Activated T-cell treated with anti-CD3 and anti-CD28 coated beads, Interleukin-2, amount 50 U/mL, for 72 hours (primary cell): ENCODE data around the gene GIGYF1. TPM values are rescaled to one million over a fixed set of nuclear protein-coding genes. Genes with fewer than 3 reads are reported as not detected.
A peak's percentile ranks its signal among the peaks of the same experiment; 100 is the strongest.
"Not testable (repeated sequence)": the region's sequence is repeated elsewhere in the genome, so short reads cannot be mapped to it uniquely, and the experiment has no call there.

Experiments used
- ATAC-seq, 2 donors: fragments of 150-1000 bp; cut with Tn5 transposase; replicated peaks in 1 of 2; 2 replicates each; pipeline ENCODE4 v1.10.0; 2021; ENCODE audit warnings: moderate library complexity in 2 of 2, mild to moderate bottlenecking in 1 of 2
- DNase-seq, 2 donors: peaks; one replicate each; pipeline ENCODE4 v3.0.0; 2021 to 2022; ENCODE audit warnings: mixed read lengths in 1 of 2
- H3K27ac Mint-ChIP-seq: one replicate; pipeline ENCODE4 v1.8.0; 2022; ENCODE audit warnings: mild to moderate bottlenecking, moderate library complexity, mixed read lengths
- H3K27me3 Mint-ChIP-seq: one replicate; pipeline ENCODE4 v1.8.0; 2022; ENCODE audit warnings: low read depth, mixed read lengths
- H3K36me3 Mint-ChIP-seq, 2 donors: one replicate each; pipeline ENCODE4 v1.8.0; 2022; ENCODE audit warnings: mixed read lengths in 2 of 2, mild to moderate bottlenecking in 1 of 2; ENCODE audit not compliant: insufficient read depth in 2 of 2
- H3K4me1 Mint-ChIP-seq: one replicate; pipeline ENCODE4 v1.8.0; 2022; ENCODE audit warnings: low read depth, mixed read lengths
- H3K4me3 Mint-ChIP-seq, 2 donors: one replicate each; pipeline ENCODE4 v1.8.0; 2022; ENCODE audit warnings: mild to moderate bottlenecking in 2 of 2, mixed read lengths in 2 of 2, moderate library complexity in 2 of 2
- H3K9me3 Mint-ChIP-seq, 2 donors: one replicate each; pipeline ENCODE4 v1.8.0; 2022; ENCODE audit warnings: mixed read lengths in 2 of 2
- total RNA-seq, 2 donors: library from RNA; stranded (reverse); gene quantifications; one replicate each; pipeline ENCODE4 v1.2.3, GENCODE V29; 2022

GIGYF1 gene
- total RNA-seq, 2 donors from 2014 or later = 51.5 to 53.2 TPM

GRCh38 chr7:100667331-100668068 is 26.6 kb downstream of the GIGYF1 start:
- no peak for ATAC-seq
- Mint-ChIP-seq H3K4me3 (no peak overlapping the region), H3K4me1 (peaks cover 2% of the 10 kb centered on the region), H3K27ac (no peak overlapping the region), H3K27me3 (no peaks in the 10 kb centered on the region), H3K9me3 (no peaks in the 10 kb centered on the region), H3K36me3 (no peaks in the 10 kb centered on the region)
- DNase-seq = no peak

GRCh38 chr7:100665168-100665726 is 28.8 kb downstream of the GIGYF1 start:
- DNase-seq = no peak
- Mint-ChIP-seq H3K4me3 (no peak overlapping the region), H3K27me3 (no peaks in the 10 kb centered on the region), H3K4me1 (no peaks in the 10 kb centered on the region), H3K27ac (no peak overlapping the region), H3K36me3 (no peaks in the 10 kb centered on the region), H3K9me3 (no peaks in the 10 kb centered on the region)
- ATAC-seq = no peak

DNA sequence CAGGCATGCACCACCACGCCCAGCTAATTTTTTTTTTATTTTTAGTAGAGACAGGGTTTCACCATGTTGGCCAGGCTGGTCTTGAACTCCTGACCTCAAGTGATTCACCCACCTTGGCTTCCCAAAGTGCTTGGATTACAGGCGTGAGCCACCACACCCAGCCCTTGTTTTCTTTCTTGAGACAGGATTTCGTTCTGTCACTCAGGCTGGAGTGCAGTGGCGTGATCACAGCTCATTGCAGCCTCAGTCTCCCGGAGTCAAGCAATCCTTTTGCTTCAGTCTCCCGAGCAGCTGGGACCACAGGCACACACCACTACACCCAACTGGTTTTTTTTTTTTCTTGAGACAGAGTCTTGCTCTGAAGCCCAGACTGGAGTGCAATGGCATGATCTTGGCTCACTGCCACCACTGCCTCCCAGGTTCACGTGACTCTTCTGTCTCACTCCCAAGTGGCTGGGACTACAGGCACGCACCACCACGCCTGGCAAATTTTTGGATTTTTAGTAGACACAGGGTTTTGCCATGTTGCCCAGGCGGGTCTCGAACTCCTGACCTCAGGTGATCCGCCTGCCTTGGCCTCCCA is 31.8 kb downstream of the GIGYF1 start:
- not testable (repeated sequence) for ATAC-seq, H3K36me3 Mint-ChIP-seq, DNase-seq, H3K27ac Mint-ChIP-seq, H3K4me3 Mint-ChIP-seq, H3K9me3 Mint-ChIP-seq, H3K4me1 Mint-ChIP-seq
- peaks cover 16% of the 10 kb centered on the region for H3K27me3 Mint-ChIP-seq

DNA sequence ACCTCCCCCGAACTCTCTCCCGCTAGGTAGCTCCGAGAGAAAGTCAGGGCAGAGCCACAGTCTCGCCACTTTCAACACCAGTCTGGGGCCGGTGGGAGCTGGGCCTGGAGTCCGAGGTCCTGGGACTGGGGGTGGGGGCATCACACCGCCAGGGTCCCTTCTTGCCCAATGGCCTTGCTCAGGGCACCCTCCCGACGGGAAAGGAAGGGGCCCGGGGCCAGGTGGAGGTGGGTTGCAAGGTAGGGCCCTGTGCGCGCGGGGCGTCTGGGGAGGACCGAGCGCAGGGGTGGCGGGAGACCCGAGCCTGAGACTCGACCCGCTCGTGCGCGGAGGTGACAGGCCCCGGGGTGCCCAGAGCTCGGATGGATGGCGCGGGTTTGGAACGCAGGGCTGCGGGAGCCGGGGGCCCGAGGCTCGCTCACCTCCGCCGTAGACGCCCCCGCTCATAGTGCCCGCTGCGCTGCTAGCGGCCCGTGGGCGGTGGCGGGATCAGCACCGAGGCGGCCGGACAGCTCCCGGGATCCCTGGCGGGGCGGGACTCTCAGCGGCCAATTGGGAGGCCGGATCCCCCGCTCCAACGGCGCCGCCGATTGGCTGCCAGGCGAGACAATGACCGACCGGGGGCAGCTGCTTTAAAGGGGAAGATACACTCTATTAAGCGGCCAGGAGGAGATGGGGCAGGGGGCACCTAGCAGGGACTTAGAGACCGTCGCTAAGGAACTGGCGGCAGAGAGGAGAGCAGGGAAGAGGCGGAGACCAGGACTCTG is 38.0 kb downstream of the GIGYF1 start, which contains the start of gene ACTL6B:
TSS of gene ACTL6B (minus strand) at position 541 of the 767 bp plus-strand sequence. CDS start at position 447, 94 bp downstream.
- Mint-ChIP-seq H3K36me3 (no peaks in the 10 kb centered on the region), H3K4me1 (no peaks in the 10 kb centered on the region), H3K4me3 (peak within 1 kb of the TSS in 1 of 2 donors; percentile 27), H3K9me3 (no peaks in the 10 kb centered on the region), H3K27me3 (peaks cover 40% of the 10 kb centered on the region), H3K27ac (no peak within 1 kb of the TSS)
- ATAC-seq (peak; percentile 64 to 76), DNase-seq (peak; percentile 67 to 69)

GRCh38 chr7:100654908-100655831 is 38.9 kb downstream of the GIGYF1 start:
- Mint-ChIP-seq H3K36me3 (no peaks in the 10 kb centered on the region), H3K4me3 (no peak overlapping the region), H3K27ac (no peak overlapping the region), H3K27me3 (peaks cover 40% of the 10 kb centered on the region), H3K9me3 (no peaks in the 10 kb centered on the region), H3K4me1 (no peaks in the 10 kb centered on the region)
- ATAC-seq (no peak), DNase-seq (no peak)

GRCh38 chr7:100649826-100650565 is 44.1 kb downstream of the GIGYF1 start:
- DNase-seq (no peak), ATAC-seq (no peak)
- no peaks in the 10 kb centered on the region for H3K9me3 Mint-ChIP-seq
- no peaks in the 10 kb centered on the region for H3K4me1 Mint-ChIP-seq
- no peak overlapping the region for H3K27ac Mint-ChIP-seq
- no peaks in the 10 kb centered on the region for H3K36me3 Mint-ChIP-seq
- H3K4me3 Mint-ChIP-seq = no peak overlapping the region
- peaks cover 13% of the 10 kb centered on the region for H3K27me3 Mint-ChIP-seq

GRCh38 chr7:100642534-100642907 is 51.5 kb downstream of the GIGYF1 start:
- no peaks in the 10 kb centered on the region for H3K27me3 Mint-ChIP-seq
- no peaks in the 10 kb centered on the region for H3K36me3 Mint-ChIP-seq
- peak; percentile 36 to 49 for ATAC-seq
- no peaks in the 10 kb centered on the region for H3K9me3 Mint-ChIP-seq
- no peak overlapping the region for H3K4me3 Mint-ChIP-seq
- peak; percentile 19 to 29 for DNase-seq
- H3K4me1 Mint-ChIP-seq = no peaks in the 10 kb centered on the region
- H3K27ac Mint-ChIP-seq = no peak overlapping the region

DNA sequence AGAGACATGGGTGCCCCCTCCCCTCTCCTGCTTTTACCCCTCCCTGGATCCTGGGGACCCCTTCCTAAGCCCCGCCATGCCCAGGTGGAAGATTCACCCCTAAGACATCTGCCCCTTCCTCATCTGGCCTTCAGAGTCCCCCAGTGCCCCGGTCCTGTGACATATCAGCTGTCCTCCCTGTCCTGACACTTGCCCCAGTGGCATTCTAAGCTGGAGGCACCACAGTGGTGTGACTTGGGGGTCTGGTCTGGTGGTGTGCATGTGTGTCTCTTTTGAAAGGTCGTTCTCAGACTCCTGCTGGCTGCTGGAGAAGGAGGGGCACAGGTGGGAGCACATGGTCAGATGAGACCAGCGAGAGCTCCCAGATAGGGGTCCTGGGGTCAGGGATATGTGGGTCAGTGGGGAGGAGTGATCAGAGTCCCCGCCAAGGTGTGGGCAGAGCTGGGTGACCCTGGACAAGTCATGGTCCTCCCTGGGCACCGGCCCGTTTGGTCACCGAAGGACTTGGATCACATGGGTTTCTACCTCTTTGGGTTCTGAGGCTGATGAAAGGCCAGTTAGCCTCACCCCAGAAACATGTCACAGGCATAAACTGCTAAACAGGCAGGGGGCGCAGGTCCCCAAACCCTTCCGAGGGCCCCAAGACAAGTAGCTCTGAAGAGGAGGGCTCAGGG is 52.1 kb downstream of the GIGYF1 start:
- ATAC-seq = no peak
- Mint-ChIP-seq H3K27ac (no peak overlapping the region), H3K4me3 (no peak overlapping the region), H3K9me3 (no peaks in the 10 kb centered on the region), H3K27me3 (no peaks in the 10 kb centered on the region), H3K4me1 (no peaks in the 10 kb centered on the region), H3K36me3 (no peaks in the 10 kb centered on the region)
- no peak for DNase-seq

DNA sequence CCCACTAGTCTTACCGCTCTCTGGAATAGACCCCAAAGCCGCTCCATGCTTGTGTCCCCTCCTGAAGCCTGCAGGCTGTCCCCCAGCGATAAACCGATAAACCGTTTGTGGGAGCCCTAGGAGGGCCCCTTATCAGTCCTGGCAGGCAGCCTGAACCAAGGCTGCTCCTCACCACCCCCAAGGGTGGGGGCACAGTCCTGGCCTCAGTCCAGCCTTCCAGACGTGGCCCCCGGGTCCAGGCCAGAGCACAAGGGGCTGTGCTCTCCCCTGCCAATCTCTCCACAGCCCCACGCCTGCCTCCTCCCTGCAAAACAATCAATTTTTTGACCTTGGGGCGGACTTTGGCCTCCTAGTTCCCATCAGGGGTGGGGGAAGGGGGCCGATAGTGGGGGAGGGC is 52.6 kb downstream of the GIGYF1 start, which contains the start of gene TFR2:
TSS of gene TFR2 (minus strand) at position 90 of the 397 bp plus-strand sequence. CDS start at position 47, 43 bp downstream.
- Mint-ChIP-seq H3K27me3 (no peaks in the 10 kb centered on the region), H3K27ac (no peak within 1 kb of the TSS), H3K4me3 (no peak within 1 kb of the TSS), H3K4me1 (no peaks in the 10 kb centered on the region), H3K36me3 (no peaks in the 10 kb centered on the region), H3K9me3 (no peaks in the 10 kb centered on the region)
- ATAC-seq (no peak), DNase-seq (no peak)

DNA sequence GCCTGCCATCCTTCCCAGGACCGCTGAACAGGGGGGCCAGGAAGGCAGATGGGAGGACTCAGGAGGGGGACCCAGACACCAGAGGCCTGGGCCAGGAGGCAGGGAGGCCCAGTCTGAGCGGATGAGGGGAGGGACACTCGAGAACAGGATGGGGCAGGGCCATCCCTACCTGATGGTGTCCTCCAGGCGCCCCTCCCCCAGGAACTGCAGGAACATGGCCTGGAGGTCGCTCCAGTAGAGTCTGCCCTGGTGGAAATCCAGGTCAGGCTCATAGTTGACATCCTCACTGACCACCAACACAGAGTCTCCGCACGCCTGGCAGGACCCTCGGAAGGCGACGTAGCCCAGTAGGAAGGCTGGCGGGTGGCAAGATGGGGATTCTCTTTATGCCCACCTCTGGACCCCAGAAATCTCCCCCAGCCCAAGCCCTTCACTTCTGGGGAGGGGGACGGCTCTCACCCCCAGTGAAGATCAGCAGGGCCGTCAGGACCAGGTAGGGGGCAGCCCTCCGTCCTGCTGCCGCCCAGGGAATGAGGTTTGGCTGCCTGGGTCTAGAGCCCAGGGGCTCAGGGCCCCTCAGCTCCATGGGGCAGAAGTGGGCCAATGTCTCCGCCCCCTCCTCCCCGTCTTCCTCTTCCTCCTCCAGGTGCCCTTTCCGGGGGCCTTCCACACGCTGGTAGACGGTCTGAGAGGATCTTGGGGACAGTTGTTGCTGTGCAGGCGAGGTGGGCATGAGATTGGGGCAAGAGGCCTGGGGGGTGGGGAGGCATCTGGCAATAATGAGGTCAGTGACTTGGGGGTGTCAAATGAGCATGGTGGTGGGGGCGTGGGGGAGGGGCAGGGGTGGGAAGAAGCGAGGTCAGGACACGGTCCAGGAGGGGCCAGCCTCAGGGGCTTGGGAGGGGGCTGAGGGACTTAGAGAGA is 53.3 kb downstream of the GIGYF1 start:
- no peak overlapping the region for H3K27ac Mint-ChIP-seq
- H3K4me3 Mint-ChIP-seq = no peak overlapping the region
- H3K27me3 Mint-ChIP-seq = no peaks in the 10 kb centered on the region
- H3K4me1 Mint-ChIP-seq = no peaks in the 10 kb centered on the region
- no peaks in the 10 kb centered on the region for H3K36me3 Mint-ChIP-seq
- ATAC-seq = no peak
- no peaks in the 10 kb centered on the region for H3K9me3 Mint-ChIP-seq
- no peak for DNase-seq
